ENCODE measurements around the gene KCNMA1.

DNA sequence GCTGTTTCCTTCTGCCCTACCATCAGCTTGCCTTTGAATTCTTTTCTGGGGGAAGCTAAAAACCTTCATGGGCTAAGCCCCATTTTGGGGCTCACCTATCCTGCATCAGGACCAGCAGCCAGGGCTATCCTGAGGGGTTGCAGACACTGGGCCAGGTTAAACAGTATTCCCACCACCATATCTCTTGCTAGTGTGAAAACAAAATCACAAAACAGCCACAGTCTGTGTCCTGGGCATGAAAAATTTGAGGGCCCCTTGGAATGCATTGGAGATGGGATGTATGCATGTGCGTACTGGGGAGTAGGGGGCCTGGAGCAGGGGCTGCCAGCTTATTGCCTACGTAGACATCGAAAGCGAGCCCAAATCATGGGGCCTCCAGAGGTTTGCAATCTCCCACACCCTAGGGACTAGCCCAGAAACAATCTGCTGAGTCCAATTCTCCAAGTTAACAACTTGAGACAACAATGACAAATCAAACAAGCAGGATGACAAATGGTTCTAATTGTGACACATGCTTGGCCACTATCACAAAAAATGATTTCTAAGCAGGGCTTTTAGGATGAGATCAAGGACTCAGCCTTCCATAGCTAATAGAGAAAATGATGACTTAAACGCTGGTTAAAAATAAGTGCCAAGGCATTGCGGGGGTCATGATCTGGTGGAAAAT lies 557.1 kb downstream of the KCNMA1 start:
- TF ChIP-seq, protein P1, sequence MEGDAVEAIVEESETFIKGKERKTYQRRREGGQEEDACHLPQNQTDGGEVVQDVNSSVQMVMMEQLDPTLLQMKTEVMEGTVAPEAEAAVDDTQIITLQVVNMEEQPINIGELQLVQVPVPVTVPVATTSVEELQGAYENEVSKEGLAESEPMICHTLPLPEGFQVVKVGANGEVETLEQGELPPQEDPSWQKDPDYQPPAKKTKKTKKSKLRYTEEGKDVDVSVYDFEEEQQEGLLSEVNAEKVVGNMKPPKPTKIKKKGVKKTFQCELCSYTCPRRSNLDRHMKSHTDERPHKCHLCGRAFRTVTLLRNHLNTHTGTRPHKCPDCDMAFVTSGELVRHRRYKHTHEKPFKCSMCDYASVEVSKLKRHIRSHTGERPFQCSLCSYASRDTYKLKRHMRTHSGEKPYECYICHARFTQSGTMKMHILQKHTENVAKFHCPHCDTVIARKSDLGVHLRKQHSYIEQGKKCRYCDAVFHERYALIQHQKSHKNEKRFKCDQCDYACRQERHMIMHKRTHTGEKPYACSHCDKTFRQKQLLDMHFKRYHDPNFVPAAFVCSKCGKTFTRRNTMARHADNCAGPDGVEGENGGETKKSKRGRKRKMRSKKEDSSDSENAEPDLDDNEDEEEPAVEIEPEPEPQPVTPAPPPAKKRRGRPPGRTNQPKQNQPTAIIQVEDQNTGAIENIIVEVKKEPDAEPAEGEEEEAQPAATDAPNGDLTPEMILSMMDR (conservative IDR thresholded peaks at IDR 0.05; ENCODE audit: low read depth, low read length): no peak
- no peak for TF ChIP-seq EZH2phosphoT487 (IDR thresholded peaks at IDR 0.05; ENCODE audit: borderline replicate concordance, low read length)
- TF ChIP-seq EZH2 (IDR thresholded peaks at IDR 0.05; ENCODE audit: low read length, unreplicated experiment): no peak

Data from PC-3 (cell line).